ENCODE measurements around the gene MTX2.

The MTX2 gene

DNA sequence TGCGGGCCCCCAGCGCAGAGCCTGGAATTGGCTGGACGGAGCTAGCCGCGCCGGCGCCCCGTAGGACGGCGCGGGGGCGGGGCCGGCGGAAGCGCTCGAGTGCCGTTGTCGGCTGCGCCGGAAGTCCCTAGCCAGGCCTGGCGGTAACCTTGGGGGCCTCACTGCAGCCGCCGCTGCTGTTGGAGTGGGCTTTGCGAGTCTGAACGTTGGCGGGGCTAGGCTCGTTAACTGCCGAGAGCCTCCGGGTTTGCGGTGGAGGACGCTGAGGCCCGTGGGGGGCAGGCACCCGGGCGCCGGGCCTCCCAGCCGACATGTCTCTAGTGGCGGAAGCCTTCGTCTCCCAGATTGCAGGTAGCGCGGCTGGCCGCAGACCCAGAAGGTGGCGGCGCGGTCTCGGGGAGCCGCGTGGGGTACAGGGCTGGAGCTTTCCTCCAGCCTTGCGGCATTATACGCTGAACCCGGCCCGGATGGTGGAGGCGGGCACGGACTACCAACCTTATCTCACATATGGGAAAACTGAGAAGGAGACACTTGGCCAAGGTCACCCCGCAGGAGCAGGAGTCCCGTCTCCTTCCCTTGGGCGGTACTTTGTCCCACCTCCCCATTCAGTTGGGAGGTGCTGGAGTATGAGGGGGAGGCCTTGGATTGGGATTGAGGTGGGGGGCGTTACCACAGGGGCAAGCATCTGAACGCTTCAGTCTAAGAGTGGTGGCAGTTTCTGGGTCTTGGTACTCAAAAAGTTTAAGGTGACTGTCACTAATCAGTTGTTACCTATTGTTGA lies at the start of gene MTX2:
Gene MTX2, plus strand, starts transcription at position 124 of the 781 bp plus-strand sequence. Its CDS starts 188 bp downstream, at position 312.
- peak; percentile 72 for DNase-seq (ENCODE audit: low spot score)

DNA sequence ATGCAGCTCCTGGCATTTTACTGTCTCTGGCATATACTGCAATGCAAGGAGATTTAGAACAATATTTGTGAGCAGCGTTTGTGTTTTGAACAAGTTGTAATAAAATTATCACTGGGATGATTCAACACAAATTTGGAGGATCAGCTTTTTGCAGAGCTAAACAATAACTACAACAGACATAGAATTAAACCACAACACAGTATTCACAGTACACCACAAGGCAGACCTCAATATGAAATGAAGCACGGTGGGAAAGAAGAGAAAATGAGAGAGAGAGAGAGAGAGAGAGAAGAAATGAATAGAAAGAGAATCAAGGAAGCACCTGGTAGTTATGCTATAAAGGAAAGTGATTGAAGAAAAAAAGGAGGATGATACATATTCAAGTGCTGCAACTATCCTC lies 41.4 kb upstream of the MTX2 start:
- no peak for DNase-seq (ENCODE audit: low spot score)

DNA sequence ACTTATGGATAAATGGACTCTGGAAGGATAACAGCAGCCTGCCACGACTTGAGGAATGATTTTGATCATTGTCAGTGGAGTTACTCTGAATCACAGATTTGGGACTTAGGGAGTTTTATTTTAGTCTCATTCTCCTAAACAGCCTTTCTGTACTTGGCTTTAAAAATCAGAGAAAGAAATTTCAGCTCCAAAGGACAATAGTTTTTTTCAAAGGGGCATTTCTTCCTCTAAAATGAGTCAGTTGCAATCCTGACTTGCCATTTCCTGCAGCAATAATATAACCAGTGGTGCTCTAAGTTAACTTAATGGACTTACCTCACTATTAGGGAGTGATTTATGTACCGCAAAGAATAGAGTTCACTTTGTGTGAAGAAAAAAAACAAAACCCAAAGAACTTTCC lies 35.1 kb upstream of the MTX2 start:
- DNase-seq (ENCODE audit: low spot score): no peak

DNA sequence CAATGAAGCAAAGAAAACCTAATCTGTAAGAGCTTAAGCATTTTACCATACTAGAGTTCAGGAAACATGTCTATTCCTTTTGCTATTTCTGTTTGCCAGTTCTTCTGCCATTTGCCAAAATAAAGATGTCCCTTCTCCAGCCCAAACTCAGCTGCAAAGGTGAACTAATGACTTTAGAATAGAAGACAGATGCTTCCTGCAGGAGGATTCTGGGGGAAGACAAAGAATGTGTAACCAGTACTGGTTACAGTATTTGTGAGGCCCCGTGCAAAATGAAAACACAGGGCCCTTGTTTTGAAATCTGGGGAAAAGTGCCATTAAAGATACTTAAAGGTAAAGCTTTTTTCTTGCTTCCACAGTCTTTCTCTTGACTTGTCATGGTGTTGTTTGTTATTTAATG lies 34.3 kb upstream of the MTX2 start:
- no peak for DNase-seq (ENCODE audit: low spot score)

DNA sequence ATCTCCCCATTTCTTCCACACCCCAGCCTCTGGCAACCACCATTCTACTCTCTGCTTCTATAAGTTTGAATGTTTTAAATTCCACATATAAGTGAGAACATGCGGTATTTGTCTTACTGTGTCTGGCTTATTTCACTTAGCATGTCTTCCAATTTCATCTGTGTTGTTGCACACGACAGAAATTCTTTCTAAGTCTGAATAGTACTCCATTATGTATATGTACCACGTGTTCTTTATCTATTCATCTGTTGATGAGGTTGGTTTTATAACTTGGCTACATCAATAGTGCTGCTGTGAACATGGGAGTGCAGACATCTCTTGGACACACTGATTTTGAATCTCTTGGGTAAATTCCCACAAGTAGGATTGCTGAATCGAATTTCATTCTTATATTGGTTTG lies 31.8 kb upstream of the MTX2 start:
- no peak for DNase-seq (ENCODE audit: low spot score)

DNA sequence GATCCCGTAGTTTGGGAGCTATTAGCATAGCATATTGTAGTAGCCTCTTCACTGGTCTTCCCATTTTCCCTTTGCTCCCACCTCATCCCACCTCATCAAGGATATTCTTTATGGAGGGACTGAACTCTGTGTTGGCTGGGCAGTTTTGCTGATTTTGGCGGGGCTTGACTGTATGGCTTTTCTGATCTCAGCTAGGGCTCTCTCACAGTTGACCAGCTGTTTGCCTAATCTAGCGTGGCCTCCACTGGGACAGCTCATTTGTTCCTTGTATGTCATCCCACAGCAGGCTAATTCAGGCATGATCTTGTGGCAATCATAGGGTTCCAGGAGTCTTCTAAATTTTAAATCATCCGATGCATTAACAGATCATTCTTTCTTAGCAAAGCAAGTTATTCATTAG lies 30.2 kb upstream of the MTX2 start:
- no peak for DNase-seq (ENCODE audit: low spot score)

DNA sequence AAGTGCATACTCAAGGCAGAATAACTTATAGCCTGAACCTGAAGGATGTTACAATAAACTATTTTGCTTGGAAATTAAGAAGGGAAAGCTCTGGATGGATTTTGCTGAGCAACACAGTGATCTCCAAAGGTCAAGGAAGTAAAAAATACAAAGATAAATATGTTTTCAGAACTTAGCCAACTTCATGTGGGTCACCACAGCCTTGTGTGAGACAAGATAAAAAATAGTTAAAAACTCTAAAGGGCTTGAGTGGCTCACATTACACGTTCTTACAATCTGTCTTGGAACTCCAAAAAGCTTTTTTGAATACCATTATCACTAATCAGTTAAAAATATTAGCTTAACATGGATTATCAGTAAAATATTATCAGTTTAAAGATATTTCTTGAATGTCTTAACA lies 28.9 kb upstream of the MTX2 start:
- no peak for DNase-seq (ENCODE audit: low spot score)

DNA sequence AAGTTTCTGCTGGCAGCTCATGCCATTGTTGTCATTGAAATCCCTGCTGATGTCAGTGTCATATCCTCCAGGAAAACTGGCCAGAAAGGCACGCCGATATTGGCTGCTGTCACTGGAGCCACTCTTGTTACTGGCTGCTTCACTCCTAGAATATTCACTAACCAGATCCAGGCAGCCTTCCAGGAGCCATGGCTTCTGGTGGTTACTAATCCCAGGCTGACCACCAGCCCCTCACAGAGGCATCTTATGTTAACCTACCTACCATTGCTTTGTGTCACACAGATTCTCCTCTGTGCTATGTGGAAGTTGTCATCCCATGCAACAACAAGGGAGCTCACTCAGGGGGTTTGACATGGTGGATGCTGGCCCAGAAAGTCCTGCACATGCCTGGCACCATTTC lies 27.0 kb upstream of the MTX2 start:
- DNase-seq (ENCODE audit: low spot score): no peak

DNA sequence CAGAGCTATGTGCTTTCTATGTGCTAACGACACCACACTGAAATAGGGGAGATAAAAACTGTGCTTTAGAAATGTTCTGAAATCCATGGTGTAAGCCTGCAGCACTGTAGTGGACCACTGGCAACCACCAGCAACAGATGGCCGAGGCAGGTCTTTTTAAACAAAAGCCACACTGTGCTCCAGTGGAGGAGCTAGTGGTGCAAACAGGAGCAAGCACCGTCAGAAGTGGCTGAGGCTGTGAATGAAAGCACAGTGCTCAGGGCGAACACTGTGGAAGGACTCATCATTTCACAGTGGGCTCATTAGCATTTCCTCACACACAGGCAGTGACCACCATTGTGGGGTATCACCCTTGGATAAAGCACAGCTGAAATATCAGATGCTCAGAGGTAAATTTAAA lies 22.9 kb upstream of the MTX2 start:
- DNase-seq (ENCODE audit: low spot score): no peak

DNA sequence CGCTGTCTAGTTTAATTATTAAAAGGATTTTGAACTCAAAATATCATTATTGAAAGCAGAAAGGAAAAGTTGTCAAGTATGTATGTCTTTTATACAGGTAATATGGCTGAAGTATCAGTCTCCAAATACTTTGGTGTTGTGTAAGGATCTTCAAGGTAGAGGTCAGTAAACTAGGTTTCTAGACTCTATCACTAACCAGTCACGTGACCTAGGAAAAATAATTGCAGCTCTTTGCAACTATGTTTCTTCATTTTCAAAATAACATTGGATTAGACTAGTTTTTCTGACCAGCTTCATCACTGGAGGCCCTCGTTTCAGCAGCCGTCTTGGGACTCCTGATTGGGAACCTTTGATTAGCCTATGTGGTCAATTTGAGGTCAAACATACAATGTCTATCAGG lies 21.4 kb upstream of the MTX2 start:
- DNase-seq (ENCODE audit: low spot score): no peak

DNA sequence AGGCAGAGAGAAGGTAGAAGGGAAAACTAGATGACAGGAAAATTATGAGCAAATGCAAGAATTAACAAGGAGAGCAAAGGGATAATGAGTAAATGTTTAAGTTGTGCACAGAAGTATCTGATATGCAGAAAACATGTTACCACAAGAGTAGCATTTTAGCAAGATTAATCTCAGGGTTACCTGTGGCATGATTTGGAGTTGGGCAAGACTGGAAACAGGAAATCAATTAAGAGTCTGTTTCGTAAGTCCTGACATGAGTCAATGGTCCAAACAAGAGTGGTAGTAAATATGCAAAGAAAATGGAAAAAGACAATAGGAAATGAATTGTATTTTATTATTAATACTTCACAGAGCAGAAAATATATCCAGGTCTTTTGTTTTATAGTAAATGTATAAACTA lies 17.3 kb upstream of the MTX2 start:
- no peak for DNase-seq (ENCODE audit: low spot score)

DNA sequence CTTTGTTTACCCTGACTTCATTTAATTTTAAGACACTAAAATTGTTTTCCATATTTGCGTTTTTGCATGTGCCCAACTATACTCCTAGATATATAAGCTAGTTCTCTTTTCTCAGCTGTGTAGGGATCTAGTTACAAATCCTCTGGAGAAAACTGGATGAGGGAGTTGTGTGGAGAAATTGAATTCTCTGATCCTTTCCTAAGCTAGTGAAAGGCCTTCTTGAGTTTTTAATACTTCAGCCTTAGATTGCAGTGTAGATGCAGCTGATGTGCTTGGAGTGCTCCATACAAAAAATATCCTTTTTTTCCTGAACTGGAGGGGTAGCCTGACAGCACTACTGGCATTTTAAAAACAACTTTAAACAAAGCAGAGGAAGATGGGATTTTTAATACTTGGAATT lies 8.6 kb upstream of the MTX2 start:
- no peak for DNase-seq (ENCODE audit: low spot score)

DNA sequence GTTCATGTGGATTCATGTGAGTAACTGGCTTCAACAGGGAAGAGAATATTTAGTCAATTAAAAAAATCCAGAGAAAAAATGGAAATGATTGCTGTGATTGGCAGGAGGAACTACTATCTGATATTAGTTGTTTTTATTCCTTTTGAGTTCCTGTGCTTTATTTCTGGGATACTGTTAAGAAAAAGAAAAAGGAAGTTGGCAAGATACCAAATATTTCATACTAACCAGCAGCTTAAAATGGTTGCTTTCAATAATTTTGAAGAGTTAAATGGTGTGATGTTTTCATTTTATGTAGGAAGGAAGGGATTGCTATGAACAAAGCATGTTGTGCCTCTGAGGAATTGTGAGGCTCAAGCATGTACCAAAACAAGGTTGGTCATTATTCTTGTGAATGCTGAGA lies 8.1 kb upstream of the MTX2 start:
- no peak for DNase-seq (ENCODE audit: low spot score)

DNA sequence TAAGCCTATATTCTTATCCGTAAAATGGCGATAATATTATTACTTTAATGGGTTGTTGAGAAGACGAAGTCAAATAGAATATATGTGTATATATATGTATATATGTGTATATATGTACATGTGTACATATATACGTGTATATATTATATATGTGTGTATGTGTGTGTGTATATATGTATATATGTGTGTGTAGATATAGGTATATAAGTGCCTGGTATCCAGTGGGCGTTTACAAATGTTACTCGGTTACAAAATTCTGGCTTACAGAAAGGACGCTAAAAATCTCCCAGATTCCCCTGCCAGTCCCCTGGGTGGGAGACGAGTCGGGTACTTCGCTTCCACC lies 295 bp upstream of the MTX2 start:
- no peak for DNase-seq (ENCODE audit: low spot score)

DNA sequence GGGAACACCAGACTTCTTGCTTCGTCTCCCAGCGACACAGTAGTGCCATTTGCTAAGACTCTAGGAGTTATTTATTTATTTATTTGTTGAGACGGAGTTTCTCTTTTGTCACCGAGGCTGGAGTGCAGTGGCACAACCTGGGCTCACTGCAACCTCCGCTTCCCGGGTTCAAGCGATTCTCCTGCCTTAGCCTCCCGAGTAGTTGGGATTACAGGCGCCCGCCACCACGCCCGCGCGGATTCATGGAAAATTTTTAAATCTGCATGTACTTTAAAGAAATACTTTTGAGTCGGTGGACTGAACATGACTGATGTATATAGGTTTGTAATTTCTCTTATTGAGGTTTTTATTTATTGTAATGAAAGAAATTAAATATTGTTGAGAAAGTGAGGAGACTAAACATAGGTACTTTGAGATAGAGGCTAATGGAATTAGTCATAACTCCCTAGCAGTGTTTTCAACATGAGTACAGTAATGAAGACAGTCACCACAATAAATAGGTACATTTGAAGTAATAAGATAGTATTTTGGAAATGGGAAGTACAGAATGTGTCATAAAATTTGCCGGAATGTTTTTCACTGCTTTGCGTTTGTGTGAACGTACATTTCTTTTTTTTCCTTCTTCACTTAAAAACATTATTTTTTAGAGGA lies 983 bp downstream of the MTX2 start:
- no peak for DNase-seq (ENCODE audit: low spot score)

DNA sequence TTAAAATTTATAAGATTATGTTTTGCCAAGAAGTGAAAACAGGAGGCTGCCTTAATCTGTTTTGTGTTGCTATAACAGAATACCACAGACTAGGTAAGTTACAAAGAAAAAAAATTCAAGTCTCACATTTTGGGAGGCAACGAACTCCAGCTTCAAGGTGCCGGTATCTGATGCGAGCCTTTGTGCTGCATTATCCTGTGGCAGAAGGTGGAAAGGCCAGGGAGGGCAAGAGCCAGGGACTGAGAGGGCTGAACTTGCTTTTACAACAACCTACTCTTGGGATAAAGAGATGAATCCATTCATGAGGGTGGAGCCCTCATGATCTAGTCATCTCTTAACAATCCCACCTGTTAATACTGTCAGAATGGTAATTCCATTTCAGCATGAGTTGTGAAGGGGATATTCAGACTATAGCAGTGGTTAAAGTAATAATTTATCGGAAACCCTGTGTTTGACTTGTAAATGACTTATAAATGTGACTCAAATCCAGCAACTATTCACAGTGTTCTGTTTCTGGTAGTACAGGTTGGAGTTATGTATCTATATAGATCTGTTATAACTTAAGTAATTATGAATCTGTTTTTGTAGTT lies 3.7 kb downstream of the MTX2 start:
- DNase-seq (ENCODE audit: low spot score): peak; percentile 6

DNA sequence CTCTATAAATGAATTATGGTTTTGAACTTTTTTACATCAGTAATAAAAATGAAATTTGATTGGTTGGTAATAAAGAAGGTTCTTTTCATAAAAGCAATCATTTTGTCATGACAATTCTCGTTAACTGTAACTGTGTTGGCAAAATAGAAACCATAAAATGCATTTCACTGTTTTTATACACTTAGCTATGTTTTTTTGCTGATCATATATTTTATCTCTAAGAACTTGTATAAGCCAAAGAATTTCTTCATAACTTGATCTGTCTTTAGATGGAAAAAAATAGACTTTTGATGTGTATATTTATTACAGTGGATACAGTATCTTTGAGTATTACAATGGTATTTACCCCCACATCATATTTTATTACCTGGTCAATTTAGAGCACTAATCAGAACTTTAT lies 9.7 kb downstream of the MTX2 start:
- no peak for DNase-seq (ENCODE audit: low spot score)

DNA sequence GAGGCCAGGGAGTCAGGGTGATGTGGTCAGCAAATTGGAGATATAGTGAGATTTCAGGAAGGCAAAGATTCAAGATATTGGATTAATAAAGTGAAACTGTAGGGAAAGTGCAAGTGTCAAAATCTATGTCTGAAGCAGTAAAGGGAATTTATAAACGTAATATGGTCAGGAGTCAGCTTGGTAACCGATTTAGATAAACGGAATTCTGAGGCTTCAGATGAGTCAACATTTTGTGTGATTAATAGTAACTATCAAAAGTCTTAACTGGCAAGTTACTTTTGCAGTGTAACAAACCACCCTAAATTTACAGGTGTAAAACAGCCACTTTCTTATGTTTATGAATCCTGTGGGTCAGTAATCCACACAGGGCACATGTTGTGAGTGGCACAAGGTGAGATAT lies 10.9 kb downstream of the MTX2 start:
- DNase-seq (ENCODE audit: low spot score): no peak

DNA sequence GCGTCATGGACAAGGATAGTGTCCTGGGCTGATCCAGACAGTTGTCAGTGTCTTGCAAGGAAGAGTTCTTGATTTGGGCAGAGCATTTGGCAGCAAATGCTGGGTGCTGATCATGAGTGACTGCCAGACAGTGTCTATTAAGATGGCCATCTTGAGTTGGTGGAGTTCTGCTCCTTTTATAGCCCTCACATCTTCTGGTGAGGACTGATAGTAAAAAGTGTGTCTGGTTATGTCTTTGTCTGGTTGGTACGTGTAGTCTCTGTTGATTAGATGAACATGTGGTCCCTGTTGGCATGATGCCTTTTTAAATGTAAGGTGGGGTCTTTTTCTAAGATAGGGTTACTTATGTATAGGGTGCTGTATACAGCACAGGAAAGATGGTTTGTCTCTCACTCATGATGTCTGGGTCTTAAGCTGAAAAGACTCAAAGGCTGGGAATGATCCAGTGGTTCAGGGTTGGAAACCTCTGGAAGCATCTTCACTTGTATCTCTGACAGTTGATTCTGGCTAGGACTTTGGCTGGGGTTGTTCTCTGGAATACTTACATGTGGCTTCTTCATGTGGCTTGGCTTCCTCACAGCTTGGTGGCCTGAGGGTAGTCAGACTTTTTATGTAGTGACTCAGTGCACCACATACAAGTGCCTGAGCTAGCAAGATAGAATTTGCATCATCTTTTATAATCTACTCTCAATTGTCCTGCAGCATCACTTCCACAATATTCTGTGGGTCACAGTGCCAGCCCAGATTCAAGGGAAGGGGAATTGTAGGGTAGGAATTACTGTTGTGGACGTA lies 11.8 kb downstream of the MTX2 start:
- DNase-seq (ENCODE audit: low spot score): no peak

DNA sequence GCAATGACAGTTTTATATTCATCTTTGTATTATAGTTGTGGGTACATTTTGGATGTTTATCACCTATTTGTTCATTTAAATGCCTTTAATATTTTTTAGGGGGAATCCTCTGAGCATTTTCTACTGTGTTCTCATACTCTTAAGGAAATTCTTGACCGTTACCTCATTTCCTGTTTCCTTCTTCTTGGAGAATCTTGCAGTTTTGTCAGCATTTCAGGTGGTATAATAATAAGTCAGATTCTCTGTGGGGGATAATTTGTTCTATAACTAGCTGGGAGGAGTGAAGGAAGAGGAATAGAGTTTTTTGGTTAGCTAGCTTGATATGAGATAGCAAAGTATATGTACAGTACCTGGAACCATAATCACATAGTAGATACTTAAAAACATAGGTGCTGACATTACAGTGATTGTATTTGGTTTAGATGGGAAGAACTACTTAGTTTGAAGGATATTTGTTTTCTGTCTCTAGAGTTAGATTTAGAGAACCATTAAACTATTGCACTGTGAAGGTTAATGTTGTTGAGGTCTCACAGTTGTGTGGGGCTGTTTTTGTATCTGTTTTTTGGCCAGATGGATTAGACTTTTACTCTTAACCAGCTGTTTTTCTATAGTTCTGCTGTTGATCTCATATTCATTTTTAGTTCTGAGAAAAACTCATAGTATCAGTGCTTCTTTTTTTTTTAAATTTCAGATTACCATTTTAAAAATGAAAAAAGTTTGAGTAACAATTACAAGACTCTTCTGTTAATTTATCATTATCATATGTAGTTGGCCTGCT lies 14.2 kb downstream of the MTX2 start:
- no peak for DNase-seq (ENCODE audit: low spot score)

DNA sequence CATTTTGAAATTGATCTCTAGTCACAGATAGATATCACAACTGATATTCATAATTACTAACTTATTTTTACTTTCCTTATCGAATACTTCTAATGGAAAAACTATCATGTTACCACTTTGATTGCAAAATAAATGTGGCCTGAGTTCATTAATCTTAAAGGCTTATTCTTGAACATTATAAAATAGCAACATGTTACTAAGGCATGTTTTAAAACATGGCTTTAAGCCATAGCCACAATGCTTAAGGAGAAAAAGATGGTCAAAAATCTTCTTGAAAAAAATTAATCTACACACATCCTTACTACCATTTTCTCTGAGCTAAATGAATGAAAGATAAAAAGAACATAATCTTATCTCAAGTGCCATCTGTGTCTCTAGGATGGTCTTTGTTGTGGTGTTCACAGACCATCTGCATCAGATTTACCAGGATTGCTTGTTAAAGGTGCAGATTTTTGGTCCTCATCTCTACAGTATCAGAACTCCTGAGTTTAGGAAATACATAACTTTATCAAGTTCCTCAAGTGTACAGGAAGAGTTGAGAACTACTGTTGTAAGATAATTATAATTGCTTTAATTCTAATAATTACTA lies 15.3 kb downstream of the MTX2 start:
- DNase-seq (ENCODE audit: low spot score): no peak

DNA sequence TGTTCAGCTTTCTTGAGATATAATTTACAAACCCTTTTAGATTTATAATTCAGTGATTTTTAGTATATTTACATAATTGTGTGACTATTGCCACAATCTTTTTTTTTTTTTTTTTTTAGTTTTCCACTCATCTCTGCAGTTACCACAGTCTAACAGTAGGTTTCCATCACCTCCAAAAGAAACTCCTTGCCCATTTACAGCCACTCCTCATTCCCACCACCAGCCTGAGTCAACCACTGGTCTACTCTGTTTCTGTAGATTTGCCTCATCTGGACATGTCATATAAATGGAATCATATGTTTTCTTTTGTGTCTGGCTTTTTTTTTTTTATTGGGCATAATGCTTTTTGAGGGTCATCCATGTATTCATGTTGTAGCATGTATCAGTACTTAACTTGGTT lies 16.1 kb downstream of the MTX2 start:
- no peak for DNase-seq (ENCODE audit: low spot score)
